Type B pancreatic cell (in vitro differentiated cells): ENCODE measurements around the gene ESR1. TPM values are rescaled to one million over a fixed set of nuclear protein-coding genes. Genes with fewer than 3 reads are reported as not detected.

Experiments
- DNase-seq: peaks from one replicate; pipeline ENCODE4 v3.0.0; 2021; ENCODE audit warnings: mixed read lengths; ENCODE audit not compliant: unreplicated experiment; ENCODE audit errors: extremely low spot score
- H3K27ac Mint-ChIP-seq: 2 replicates; pipeline ENCODE4 v1.8.0; 2021; ENCODE audit warnings: mild to moderate bottlenecking, mixed read lengths
- H3K27me3 Mint-ChIP-seq: 2 replicates; pipeline ENCODE4 v1.8.0; 2021; ENCODE audit warnings: mixed read lengths
- H3K36me3 Mint-ChIP-seq: 2 replicates; pipeline ENCODE4 v1.8.0; 2021; ENCODE audit warnings: mixed read lengths
- H3K4me1 Mint-ChIP-seq: one replicate; pipeline ENCODE4 v1.8.0; 2021; ENCODE audit warnings: mixed read lengths; ENCODE audit not compliant: unreplicated experiment
- H3K4me3 Mint-ChIP-seq: 2 replicates; pipeline ENCODE4 v1.8.0; 2021; ENCODE audit warnings: mild to moderate bottlenecking, mixed read lengths
- H3K9me3 Mint-ChIP-seq: 2 replicates; pipeline ENCODE4 v1.8.0; 2021; ENCODE audit warnings: mixed read lengths
- total RNA-seq: library from RNA; stranded (reverse); gene quantifications from 2 replicates; pipeline ENCODE4 v1.2.1, GENCODE V29; 2021; ENCODE audit warnings: low replicate concordance
- TF ChIP-seq, protein P1 (sequence below): fragments of 200-600 bp; sonication (generic); conservative IDR thresholded peaks from 2 replicates; pipeline ENCODE4 v1.5.0; 2021; ENCODE audit warnings: antibody characterized with exemption, mild to moderate bottlenecking

ESR1 gene
- total RNA-seq, 1 donor from 2014 or later: 0.24 TPM

DNA sequence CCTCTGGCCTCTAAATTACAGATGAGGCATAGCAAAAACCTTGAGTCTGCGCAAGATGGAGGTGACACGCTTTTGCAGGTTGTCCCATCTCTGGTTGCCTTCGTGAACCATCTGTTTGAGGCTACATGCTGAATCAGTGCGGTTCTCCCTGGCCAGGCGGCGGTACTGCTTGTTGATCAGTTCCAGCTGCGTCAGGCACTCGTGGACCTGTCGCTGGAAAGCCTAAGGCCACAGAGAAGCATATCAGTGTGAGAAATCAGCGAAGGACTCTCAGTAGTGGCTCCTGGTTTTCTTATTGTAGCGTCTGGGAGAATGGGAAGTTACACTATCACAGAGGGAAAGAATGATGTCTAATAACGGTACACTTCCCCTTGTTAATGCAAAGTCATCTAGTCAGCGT is 344.4 kb downstream of the ESR1 start:
- TF ChIP-seq, protein P1, sequence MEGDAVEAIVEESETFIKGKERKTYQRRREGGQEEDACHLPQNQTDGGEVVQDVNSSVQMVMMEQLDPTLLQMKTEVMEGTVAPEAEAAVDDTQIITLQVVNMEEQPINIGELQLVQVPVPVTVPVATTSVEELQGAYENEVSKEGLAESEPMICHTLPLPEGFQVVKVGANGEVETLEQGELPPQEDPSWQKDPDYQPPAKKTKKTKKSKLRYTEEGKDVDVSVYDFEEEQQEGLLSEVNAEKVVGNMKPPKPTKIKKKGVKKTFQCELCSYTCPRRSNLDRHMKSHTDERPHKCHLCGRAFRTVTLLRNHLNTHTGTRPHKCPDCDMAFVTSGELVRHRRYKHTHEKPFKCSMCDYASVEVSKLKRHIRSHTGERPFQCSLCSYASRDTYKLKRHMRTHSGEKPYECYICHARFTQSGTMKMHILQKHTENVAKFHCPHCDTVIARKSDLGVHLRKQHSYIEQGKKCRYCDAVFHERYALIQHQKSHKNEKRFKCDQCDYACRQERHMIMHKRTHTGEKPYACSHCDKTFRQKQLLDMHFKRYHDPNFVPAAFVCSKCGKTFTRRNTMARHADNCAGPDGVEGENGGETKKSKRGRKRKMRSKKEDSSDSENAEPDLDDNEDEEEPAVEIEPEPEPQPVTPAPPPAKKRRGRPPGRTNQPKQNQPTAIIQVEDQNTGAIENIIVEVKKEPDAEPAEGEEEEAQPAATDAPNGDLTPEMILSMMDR: no peak
- Mint-ChIP-seq H3K4me3 (no peak overlapping the region), H3K27me3 (no peaks in the 10 kb centered on the region), H3K4me1 (peaks cover 14% of the 10 kb centered on the region), H3K27ac (no peak overlapping the region), H3K36me3 (peaks cover 20% of the 10 kb centered on the region), H3K9me3 (no peaks in the 10 kb centered on the region)
- DNase-seq: no peak

DNA sequence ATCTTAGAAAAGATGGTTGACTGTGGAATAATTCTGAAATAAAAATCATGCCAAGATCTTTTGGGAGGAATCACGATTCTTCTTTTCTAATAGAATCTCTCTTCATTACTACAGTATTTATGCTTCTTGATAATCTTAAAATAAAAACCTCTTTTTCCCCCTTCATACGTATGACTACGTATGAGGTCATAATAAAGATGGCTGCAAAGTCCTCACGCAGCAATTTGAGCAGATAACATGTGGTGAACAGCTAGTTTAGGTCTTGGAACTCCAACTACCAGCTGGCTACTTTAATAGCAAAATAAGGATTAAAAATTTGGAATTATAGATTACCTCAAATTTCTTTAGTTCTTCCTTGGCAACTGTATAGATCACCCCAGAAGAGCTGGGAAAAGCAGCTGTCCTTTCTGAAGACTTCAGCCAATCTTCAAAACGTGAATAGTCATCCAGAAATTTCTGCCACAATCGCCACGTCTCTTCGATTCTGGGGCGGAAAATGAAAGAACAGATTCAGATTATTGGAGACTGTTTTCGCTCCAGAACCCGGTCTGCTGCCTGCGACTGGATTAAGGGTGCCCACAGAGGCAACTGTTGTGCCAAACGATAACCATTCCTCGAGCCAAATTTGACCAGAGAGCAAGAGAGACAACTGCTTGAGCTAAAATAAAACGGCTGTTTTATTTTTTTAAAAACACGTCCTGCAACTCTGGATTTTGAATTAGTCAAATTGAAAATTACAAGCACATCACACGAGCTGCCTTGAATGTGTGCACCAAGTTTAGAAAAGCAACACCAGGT is 347.3 kb downstream of the ESR1 start:
- H3K4me1 Mint-ChIP-seq: peaks cover 14% of the 10 kb centered on the region
- H3K36me3 Mint-ChIP-seq: peaks cover 9% of the 10 kb centered on the region
- no peaks in the 10 kb centered on the region for H3K27me3 Mint-ChIP-seq
- no peak for DNase-seq
- H3K4me3 Mint-ChIP-seq: no peak overlapping the region
- TF ChIP-seq, protein P1: no peak
- no peaks in the 10 kb centered on the region for H3K9me3 Mint-ChIP-seq
- H3K27ac Mint-ChIP-seq: no peak overlapping the region

DNA sequence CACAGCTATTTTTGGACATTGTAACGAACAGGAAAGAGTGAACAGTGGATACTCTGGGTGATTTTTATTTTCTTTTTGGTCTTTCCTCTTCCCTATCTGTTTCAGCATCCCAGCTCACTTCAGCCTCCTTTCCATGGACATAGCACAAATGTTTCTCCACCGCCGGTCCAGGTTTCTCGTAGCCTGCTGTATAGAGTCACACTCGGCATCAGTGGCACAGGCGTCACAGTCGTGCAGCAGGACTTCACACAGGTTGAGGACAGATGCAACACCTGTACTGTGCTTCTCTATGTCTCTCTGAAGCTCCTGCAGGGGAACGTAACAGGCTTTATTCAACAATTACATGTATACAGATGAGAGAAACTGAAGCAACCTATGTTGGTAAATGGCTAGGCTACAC is 348.3 kb downstream of the ESR1 start:
- no peak for DNase-seq
- H3K9me3 Mint-ChIP-seq: no peaks in the 10 kb centered on the region
- H3K27ac Mint-ChIP-seq: no peak overlapping the region
- TF ChIP-seq, protein P1: no peak
- H3K27me3 Mint-ChIP-seq: no peaks in the 10 kb centered on the region
- peaks cover 4% of the 10 kb centered on the region for H3K36me3 Mint-ChIP-seq
- H3K4me1 Mint-ChIP-seq: peaks cover 7% of the 10 kb centered on the region
- H3K4me3 Mint-ChIP-seq: no peak overlapping the region

DNA sequence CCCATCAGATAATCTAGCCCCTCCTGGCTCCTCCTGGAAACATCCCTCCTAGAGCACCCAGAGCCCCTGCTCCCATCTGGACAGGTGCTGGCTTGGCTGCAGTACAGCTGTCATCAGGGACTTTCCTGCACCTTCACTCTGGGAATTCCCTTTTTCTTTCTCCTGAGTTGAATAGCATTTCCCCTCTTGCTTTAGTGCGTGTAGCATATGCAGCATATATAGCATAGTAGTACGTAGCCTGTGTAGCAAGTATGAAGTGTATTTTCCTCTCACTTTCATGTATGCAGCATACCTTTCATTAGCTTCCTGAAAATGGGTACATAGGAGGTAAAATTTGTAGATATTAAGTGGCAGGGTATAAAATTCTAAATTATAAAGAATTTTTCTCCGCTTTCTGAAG is 352.9 kb downstream of the ESR1 start:
- TF ChIP-seq, protein P1: no peak
- Mint-ChIP-seq H3K4me1 (no peaks in the 10 kb centered on the region), H3K27ac (no peak overlapping the region), H3K27me3 (no peaks in the 10 kb centered on the region), H3K9me3 (no peaks in the 10 kb centered on the region), H3K36me3 (peaks cover 11% of the 10 kb centered on the region), H3K4me3 (no peak overlapping the region)
- DNase-seq: no peak

DNA sequence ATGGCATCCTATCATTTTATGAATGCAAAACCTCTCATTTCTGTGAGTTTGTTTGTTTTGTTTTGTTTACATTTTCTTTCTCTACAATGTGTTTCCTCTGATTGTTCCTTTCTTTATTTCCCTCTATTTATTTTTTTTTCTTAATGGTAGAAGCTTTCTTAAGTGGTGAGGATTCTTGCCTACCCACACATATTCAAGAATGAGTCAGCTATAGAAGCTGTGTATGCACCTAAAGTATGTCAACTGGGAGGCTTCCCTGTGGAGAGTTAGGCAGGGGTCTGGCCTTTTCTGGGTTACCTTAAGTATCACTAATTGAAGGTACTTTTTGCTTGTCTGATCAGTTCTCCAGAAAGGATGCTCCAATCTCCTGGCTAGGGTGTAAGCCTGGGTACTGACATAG is 354.0 kb downstream of the ESR1 start:
- H3K27me3 Mint-ChIP-seq: no peaks in the 10 kb centered on the region
- TF ChIP-seq, protein P1: no peak
- DNase-seq: no peak
- H3K9me3 Mint-ChIP-seq: no peaks in the 10 kb centered on the region
- no peak overlapping the region for H3K27ac Mint-ChIP-seq
- no peaks in the 10 kb centered on the region for H3K4me1 Mint-ChIP-seq
- no peak overlapping the region for H3K4me3 Mint-ChIP-seq
- peaks cover 11% of the 10 kb centered on the region for H3K36me3 Mint-ChIP-seq
